Measurements from ENCODE around the gene MRPS23. TPM values are rescaled to one million over a fixed set of nuclear protein-coding genes. Genes with fewer than 3 reads are reported as not detected.

The MRPS23 gene
- 168 to 242 TPM (median 179 TPM) in 5 replicates for total RNA-seq (2022; extraction: Qiagen RNA extraction)

DNA sequence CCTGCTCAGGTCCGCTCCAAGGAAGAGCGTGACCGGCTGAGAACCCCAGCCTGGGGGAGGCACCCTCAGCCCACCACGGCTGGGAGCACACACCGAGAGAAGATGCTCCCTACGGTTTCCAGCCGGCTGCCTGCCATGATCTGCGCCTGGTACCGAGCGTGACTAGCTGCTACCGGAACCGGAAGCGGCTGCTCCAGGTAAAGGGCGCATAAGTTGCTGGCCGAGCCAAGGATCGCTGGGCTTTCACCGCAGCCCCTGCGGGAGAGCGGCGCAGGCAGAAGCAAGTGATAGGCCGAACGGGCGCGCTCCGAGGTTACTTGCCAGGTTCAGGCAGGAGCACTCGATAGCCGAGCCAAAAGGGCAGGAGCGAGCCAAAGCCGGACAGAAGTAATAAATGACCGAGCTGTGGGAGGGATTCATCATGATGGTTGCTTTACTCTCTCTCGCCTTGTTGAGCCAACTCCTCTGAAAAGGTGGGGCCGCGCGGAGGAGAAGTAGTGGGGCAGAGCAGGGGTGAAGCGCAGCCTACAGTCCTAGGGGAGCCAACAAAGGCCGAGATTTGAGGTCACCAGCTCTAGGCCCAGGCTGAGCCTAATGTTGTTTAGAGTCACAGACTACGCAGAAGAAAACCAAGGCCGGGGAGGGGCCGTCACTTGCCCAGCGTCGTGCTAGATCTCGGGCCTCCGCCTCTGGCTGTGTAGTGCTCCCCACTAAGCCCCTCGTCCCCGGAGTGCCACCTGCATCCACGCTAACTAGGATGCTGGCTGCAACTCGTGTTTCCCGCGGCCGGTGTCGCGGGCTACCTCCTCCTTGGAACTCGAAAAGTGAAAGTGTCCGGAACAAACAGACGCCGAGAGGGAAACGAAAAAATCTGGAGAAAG is at the start of gene MRPS23:
MRPS23 (minus strand) TSS at position 171 of the 881 bp plus-strand sequence; CDS start at position 137, 34 bp downstream.

Other genes starting within 250 kb of the MRPS23 start
- not detected in 5 replicates for gene CCDC182, start 104.7 kb downstream of the MRPS23 start, total RNA-seq (2022; extraction: Qiagen RNA extraction)
- gene CUEDC1, start 105.4 kb upstream of the MRPS23 start, total RNA-seq (2022; extraction: Qiagen RNA extraction): 38.0 to 64.4 TPM (median 56.9 TPM) in 5 replicates
- 41.2 to 59.2 TPM (median 56.7 TPM) in 5 replicates for gene VEZF1, start 138.2 kb upstream of the MRPS23 start, total RNA-seq (2022; extraction: Qiagen RNA extraction)
- gene SRSF1, start 157.2 kb upstream of the MRPS23 start, total RNA-seq (2022; extraction: Qiagen RNA extraction): 263 to 311 TPM (median 283 TPM) in 5 replicates
- gene DYNLL2, start 233.4 kb upstream of the MRPS23 start, total RNA-seq (2022; extraction: Qiagen RNA extraction): 21.1 to 25.3 TPM (median 24.7 TPM) in 5 replicates

All from A549 treated with dexamethasone at 1 μM for 4 hours (cell line).